C1 segment of cervical spinal cord (tissue), 14 donors: Measurements from ENCODE around the gene OR10J4.
"Not testable (repeated sequence)": the region's sequence is repeated elsewhere in the genome, so short reads cannot be mapped to it uniquely, and the experiment has no call there.

Experiments
- DNase-seq, 14 donors: peaks; one replicate each; lab custom pipeline; 2025; lab: John Stamatoyannopoulos, UW

Gene OR10J4

DNA sequence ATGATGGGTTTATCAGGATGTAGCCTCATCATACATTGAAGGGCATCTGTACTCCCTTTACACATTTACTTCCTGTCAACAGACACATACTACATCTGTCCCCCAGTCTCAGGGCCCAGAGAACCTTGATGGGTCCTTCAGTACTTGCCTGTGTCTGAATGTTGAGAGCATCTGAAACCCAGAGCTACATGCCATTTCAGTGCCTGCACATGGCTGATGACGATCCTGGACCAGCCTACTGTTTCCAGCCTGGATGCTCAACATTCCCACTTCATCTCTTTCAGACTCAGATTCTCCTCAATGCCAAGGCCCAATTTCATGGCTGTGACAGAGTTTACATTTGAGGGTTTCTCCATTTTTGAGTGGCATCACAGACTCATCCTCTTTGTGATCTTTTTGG is at the start of gene OR10J4:
OR10J4 (plus strand) TSS at position 301 of the 400 bp plus-strand sequence.
- DNase-seq: no peak

DNA sequence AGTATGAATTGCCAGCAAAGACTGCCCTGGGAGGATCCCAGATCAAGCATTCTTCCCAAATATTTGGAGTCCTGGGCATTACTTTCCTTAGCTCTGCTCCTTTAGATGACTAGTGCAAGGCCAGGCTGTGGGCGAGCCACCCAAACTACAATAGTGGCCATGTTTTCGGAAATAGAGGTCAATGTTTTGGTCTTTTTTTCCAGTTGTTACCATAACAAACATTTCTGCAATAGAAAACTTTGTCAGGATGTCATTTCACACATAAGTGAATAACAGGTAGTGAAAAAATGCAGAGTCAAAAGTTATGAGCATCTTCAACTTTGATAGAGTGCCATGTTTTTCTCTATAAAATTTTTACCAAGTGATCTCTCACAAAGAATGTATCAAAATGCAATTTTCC is 25.2 kb upstream of the OR10J4 start:
- DNase-seq: no peak

DNA sequence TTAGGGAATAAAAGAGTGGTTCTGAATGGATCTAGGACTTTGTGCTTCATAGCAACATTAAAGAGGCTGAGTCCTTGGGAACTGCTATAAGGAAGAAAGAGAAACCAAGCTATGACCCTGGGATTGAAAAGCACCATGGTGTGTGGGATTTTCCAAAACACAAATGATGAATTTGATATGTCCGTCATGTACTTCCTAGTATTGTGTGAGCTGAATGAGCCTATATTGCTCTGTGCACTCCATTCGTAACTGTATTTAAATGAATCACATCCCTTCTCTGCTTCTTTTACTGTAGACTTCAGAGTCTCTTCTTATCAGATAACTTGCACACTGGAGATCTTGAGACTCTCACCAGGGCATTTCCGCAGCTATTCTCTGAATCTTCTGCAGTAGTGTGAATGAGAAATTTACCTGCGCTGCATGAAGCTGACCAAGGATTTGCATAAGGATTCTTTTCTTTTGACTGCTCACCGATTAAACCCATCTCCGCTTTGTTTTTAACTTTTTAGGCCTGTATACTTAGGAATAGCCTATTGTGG is 23.1 kb upstream of the OR10J4 start:
- no peak for DNase-seq

DNA sequence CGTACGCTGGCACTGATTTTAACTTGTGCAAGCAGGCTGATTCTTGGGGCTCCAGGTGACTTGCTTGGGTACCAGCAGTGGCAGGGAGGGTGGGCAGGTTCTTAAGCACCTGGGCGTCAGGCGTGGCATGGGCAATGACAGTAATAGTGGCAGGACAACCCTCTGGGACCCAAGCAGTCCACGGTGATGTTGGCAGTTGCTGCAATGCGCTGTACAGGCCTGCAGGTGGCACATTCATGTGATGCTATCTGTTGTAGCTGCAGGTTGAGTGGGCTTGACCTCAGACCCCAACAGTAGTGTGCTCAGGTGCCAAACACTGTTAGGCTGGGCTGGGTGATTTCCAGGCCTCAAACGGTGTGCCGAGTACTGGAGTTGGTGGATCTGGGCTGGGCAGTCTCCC is 10.2 kb upstream of the OR10J4 start:
- DNase-seq: no peak

DNA sequence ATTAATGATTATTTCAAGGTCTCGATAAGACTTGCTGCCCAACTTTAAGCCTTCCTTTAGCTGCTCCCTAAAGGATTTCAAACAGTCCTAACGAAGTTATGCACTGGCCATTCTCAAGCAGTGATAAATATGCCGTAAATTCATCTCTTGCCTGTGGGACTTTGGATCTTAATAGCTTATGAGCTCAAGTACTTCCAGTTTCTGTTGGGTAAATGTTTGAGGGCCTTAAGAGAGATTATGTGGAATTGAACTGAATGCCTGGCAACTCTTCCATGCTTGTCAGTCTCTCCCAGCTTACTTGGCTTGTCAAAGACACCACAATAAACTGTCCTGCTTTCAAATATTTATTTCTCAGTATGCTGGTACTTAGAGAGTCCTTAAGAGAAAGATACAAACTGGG is 3.5 kb upstream of the OR10J4 start:
- DNase-seq: no peak

DNA sequence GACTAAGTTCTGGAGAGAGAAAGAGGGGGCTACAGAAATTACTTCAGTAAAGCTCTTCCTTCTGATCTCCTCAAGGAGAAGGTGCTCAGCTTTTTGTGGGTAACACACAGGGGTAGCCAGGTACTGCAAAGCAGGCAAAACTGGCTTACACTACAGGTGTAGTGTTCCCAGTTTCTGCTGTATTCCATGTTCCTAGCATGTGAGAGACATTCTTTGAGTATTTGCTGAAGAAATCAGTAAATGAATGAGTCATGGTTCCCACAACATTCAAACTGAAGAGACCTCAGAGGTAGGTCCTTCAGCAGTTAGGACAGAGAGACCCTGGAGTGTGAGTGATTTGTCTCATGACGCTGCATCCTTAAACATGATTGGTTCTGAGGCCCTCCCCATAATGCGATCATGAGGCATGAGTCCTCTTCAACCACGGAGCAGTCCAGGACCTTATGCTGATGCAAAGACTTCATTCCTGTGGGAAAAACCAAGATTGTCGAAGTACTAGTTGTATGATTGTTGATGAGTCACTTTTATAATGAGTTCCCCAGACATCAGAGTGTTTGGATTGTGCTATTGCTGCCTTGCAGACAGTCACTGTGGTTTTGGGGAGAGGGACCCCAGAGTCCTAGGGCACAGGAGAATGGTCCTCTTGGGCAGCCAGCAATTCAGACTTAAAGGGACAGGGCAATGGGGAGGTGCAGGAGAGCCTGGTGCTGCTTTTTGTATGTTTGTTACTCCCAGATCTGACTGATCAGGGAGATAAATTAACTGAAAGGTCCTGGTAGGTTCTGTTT is 2.7 kb upstream of the OR10J4 start:
- no peak for DNase-seq

DNA sequence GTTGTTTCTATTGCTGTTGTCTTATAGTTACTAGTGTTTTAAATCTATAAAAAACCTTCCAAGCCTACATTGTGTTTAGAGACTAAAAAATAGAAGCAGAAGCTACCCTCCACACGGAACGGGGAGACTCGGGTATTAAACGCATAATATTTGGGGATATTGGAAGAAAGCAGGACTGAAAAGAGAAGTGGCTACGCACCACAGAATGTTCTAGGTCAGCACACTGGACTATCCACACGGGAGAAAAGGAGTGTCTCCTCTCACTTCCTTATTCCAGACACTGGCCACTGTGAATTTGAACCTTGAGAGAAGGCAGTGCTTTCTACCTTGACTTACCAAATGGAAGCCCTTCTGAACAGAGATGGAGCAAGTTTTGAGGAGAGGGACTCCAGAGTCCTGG is 1.0 kb upstream of the OR10J4 start:
- DNase-seq: peak in 1 of 14 donors; percentile 4

DNA sequence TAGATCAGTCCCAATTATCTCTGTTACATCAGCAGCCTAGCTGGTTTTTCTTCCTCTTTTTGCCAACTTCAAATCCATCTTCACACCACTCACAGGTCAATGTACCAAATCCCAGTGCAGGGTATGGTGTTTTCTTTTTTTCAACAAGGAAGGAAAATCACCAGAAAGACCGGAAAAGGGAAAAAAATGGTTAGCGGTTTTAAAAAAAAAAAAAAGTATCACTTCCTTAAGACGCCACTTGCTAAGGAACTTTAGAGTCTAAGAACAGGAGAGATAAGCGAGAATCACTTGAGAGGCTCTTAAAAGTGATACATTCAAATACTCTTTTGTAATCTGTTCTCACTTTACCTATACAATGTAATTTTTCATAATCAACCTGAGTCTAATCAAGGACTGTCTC is 4.5 kb downstream of the OR10J4 start:
- DNase-seq: no peak

DNA sequence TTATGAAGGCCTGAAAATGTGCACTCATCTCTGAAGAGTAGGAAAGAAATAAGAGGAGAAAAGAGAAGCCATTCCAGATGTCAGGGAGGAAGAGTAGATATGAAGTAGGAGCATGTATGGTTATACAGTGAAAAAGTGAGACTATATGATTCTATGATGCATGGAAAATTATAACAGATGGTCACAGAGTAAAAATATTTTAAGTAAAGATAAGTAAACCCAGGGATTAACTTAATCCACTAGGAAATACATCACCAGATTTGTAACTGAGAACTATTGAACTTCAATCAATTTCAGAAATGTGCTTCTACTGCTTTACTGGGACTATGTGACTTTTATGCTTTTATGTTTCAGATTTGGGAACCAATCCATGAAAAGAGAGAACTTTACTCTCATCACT is 7.4 kb downstream of the OR10J4 start, which contains the start of gene OR10J1:
OR10J1 (plus strand) TSS at position 301 of the 400 bp plus-strand sequence; CDS start at position 371, 70 bp downstream.
- DNase-seq: no peak

DNA sequence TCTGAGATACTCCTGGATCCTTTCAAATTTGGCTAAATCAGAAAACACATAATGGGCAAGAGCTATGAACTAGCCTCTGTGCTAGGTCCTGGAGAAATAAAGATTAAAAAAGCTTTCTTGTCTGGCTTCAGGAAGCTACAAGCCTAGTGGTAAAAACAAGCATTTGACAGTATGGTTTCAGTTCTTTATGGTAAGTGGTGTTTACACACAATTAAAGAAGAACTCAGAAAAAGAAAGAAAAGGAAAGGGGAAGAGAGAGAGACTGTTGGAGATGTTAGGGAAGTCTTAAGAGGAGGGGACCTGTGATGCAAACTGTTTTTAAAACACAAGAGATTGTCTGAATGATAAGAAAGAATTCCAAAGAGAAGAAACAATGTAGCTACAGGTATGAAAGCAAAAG is 9.4 kb downstream of the OR10J4 start:
- no peak for DNase-seq

DNA sequence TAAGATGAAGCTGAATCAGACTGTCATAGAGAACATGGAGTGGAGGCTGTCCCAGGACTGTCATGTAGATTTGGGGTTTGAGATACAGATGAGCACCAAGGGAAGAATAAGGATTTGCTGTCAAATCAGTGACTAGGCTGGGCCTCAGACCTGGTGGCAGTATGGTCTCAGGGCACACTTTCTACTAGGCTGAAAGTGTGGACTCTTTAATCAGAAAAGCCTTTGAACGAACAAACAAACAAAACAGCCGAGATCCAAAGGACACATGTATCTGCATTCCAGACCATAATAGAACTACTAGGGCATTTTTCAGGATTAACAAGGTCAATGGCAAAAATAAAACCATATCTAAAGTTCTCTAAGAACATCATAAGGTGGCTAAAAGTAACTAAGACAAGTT is 10.4 kb downstream of the OR10J4 start:
- DNase-seq: no peak

DNA sequence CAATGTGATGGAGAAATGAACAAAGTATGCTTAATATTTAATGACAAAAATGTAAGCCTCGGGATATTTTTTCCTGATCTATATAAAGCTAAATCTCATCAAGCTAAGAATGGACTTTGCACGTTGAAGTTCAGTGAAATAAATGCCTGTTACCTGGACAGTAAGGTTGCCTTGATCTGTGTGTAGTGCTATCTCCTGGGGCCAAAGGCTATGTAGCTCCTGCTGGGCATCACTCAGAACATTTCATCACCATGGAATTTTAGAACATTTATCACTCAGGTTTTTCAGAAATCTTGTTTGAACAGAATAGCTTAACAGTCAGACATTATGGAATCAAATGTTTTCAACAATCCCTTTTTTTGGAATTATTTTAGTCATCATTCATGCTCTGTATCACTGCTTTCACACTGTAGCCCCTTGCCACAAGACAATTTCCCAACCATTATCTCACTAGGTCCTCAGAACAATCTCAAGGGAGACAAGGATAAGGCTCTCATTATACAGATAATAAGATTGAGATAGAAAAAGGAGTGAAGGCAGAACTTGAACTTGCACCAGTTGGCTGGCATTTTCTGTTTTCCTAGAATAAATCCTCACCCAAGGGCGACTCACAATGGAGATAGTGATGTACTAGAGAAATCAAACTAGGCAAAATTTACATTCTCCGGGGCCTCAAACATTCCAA is 11.2 kb downstream of the OR10J4 start:
- no peak for DNase-seq

DNA sequence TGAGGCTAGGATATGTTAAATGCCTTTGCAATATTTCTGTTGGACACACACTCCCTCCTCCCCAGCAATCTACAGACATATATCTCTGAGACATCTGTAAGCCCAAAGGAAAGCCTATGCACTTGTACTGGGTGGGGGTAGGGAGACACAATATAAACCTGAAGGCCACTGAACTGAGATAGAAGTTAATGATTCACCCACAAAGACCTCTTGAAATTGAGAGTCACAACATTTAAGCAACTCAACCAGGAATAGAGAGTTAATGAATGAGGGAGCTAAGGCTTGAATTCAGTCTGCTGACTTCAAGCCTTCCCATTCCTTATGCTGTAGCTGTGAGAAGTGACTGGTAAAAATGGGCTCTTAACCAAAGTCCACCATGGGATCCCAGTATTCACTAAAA is 12.5 kb downstream of the OR10J4 start:
- no peak for DNase-seq

DNA sequence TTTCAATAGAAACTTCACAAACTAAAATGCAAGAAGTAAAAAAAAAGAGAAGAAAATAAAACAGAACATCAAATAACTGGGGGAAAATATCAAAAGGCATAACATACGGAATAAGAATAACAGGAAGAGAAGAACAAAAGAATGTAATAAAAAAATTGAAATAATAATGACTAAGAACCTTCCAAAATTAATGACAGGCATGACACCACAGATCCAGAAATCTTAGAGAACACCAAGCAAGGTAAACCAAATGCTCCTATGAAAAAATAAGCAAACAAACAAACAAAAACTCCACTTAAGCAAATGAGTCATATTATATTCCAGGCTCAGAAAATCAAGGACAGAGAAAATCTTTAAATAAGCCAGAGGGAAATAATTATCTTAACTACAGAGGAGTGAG is 16.2 kb downstream of the OR10J4 start:
- no peak for DNase-seq

DNA sequence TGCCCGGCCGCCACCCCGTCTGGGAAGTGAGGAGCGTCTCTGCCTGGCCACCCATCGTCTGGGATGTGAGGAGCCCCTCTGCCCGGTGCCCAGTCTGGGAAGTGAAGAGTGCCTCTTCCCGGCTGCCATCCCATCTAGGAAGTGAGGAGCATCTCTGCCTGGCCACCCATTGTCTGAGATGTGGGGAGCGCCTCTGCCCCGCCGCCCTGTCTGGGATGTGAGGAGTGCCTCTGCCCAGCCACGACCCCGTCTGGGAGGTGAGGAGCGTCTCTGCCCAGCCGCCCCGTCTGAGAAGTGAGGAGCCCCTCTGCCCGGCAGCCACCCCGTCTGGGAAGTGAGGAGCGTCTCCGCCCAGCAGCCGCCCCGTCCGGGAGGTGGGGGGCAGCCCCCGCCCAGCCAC is 17.6 kb downstream of the OR10J4 start:
- DNase-seq: not testable (repeated sequence)

DNA sequence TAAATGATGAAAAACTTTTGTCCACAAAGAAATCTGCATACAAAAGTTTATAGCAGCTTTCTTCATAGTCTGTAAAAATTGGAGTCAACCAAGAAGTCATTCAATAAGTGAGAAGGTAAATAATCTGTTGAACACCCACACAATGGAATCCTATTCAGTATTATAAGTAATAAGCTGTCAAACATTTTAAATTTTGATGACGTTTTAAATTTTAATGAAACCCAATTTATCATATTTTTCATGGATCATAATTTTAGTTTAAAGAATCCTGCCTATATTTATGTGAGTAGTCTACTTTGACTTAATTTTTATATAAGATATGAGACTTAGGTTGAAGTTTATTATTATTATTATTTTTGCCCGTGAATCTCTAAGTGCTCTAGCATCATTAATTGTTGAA is 27.5 kb downstream of the OR10J4 start:
- DNase-seq: no peak

DNA sequence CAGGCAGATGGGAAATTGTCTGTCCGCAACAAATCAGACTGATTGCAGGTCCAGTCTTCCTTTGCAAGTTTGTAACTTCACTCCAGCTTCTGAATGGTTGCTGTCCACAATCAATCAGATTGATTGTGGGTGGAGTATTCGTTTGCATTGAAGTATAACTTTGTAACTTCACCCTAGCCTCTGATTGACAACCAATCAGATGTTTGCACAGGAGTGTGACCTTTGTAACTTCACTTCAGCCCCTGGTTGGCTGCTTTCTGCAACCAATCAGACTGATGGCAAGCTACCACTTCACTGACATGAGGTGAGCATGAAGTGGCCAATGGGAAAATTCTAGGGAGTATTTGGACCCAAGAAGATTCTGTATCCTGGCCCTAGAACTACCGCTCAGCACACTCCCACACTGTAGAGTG is 33.2 kb downstream of the OR10J4 start:
- no peak for DNase-seq

DNA sequence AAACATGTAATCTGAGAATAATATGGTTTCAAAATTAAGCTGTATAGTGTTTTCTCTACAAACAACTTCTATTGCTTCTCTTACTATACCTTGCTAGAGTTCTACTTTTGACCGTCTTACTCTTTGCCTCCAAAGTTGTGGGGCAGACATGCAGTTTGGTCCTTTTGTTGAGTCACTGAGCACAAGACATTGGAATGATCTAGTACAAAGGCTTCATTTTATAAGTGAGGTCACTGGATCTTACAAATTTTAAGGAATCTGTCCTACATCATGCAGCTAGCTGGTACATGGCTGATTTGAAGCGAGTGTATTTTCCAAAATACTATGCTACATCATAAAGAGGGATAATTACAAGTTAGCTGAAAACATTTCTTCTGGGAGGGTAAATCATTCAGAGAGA is 36.3 kb downstream of the OR10J4 start:
- no peak for DNase-seq

DNA sequence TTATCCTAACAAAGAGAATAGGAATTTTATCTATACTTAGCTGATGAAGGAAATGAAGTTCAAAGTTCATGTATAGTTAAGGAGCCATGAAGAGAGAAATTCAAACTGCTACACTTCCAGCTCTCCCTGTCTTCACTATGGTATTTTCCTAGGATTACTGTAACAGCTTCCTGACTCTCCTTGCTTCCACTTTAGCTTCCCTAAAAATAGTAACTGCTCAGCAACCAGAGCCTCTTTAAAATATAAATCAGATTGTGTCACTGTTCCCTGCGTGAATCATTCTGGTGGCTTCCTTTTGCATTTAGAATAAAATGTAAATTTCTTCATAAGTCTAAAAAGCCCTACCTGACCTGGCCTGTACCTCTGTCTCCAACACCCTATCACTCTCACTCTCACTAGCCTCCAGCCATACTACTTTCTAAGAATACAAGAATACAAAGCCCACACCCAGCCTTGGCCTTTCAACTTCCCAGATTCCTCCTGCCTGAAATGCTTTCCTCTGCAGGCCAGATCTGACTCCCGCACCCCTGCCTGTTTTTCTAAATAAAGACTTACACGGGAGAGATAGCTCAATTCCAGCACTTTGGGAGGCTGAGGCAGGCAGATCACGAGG is 38.0 kb downstream of the OR10J4 start:
- DNase-seq: no peak

DNA sequence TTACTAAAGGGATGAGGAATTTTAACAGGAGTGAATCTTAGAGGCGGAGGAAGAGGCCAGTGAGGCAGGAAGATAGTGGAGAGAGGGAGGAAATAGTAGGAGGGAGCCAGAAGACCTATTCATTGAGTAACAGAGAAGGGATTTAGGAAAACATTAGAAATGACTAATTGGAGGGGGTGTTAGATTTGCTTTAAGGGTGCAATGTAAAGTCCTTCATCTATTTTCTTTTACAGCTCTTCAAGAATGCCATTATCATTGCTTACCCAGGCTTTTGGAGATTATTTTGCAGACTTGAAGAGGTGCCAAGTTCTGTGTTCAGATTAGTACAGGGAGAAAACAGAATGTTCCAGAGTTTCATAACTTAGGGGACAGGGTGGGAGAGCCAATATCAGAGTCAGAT is 41.3 kb downstream of the OR10J4 start:
- no peak for DNase-seq

DNA sequence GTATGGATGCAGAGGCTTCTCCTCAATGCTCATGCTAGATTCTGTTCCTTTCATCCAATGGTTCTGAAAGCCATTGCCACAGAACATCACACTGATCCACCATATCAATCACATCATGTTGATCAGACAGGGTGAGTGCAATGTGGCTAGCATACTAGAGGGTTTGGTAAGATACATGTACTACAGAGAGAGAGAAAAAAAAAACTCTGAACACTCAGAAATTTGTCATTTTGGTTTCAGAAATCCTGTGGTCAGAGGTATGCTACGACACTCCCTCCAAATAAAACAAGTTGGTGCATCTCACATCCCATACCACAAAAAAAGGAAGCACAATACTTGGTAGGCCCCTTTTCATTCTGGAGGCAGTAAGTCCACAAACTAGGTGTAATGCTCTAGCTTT is 42.9 kb downstream of the OR10J4 start:
- DNase-seq: no peak
